Measurements from ENCODE around the gene PSMB5. TPM values are rescaled to one million over a fixed set of nuclear protein-coding genes. Genes with fewer than 3 reads are reported as not detected.
A peak's percentile ranks its signal among the peaks of the same experiment; 100 is the strongest.

The PSMB5 gene
- total and polyA plus RNA-seq, 9 of the 15 experiments (the other 6 are each of a cell fraction or from before 2014, with no cell fraction given) = 198 to 1,870 (median 269) TPM

DNA sequence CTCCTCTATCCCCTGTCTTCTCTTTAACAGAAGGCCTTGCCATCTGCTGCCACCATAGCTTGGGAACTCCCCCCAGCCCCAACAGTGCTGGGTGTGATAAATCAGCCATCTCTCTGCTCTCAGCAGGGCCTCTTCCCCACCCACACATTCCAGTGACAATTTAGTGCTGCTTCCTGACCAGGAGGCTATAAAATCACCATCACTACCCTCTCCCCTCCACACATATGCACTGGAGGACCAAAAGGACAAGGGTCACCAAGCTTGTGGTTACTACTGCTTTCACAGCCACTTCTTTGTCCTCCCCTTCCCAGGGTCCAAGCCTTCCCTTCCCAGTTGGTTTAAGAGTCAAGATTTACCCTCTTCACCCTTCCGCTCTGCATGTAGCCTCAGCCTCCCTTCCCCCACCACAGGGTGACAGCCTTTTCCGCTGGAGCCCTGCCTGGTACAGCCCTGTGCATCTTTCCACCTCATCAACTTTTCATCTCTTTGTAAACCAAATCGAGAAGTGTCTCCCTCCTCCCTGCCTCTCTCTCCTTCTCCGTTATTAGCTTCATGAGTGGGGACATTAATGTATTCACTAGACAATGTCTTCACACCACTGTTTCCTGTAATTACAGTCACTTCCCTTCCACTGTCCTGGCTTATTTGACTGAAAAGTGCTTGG is 9.4 kb downstream of the PSMB5 start (continued):
- TF ChIP-seq, protein P1, sequence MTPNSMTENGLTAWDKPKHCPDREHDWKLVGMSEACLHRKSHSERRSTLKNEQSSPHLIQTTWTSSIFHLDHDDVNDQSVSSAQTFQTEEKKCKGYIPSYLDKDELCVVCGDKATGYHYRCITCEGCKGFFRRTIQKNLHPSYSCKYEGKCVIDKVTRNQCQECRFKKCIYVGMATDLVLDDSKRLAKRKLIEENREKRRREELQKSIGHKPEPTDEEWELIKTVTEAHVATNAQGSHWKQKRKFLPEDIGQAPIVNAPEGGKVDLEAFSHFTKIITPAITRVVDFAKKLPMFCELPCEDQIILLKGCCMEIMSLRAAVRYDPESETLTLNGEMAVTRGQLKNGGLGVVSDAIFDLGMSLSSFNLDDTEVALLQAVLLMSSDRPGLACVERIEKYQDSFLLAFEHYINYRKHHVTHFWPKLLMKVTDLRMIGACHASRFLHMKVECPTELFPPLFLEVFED (CRISPR knock-in tag; conservative IDR thresholded peaks at IDR 0.05) = 0 out of 2 replicates have a peak, but pooled peaks have one; percentile 33
- TF ChIP-seq TAF9B (IDR thresholded peaks at IDR 0.05; ENCODE audit: partially characterized antibody) = no peak
- peak; percentile 91 for TF ChIP-seq EGR1 (conservative IDR thresholded peaks at IDR 0.05)
- TF ChIP-seq CBFA2T3 (IDR thresholded peaks at IDR 0.05) = peak; percentile 45; the same call in 1 of the 2 replicates
- peak; percentile 68 for TF ChIP-seq POLR2A (conservative IDR thresholded peaks at IDR 0.05)
- TF ChIP-seq ZNF76 (CRISPR knock-in tag; IDR thresholded peaks at IDR 0.05; ENCODE audit: borderline replicate concordance) = no peak
- TF ChIP-seq KDM1A (IDR thresholded peaks at IDR 0.05) = peak; percentile 44 to 45; a peak in 2 of 4 replicates

DNA sequence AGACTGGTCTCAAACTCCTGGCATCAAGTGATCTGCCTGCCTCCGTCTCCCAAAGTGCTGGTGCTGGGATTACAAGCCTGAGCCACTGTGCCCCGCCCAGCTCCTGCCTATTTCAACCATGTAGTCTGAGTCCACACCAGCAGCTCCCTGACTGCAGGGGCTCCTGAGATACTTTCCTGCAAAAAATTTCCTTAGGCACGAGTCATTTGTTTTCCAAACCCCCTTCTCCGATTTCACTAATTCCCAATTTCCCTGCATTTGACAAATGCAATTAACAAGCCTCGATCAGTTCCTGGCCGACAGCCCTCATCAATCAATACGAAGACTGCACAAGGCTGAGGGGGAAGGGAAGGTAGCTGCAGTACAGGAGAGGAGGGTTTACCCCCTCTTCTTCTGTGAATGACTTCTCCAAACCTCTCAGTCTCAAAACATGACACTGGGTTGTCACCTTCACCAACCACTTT is 10.1 kb downstream of the PSMB5 start:
- H3K9me1 ChIP-seq (ENCODE audit: control insufficient read depth, insufficient read depth, low read length) = no peaks in the 10 kb centered on the region
- no peak for FAIRE-seq
- ChIA-PET POLR2A (interaction anchor here (0.9 to 6.6 kb wide), 5 partner anchors 13 to 29 kb away, joined by 3 to 65 read pairs (median 7); no protein-coding TSS in a partner anchor), CTCF (ENCODE audit: low intra/inter-chr PET ratio) (interaction anchor here (0.6 to 0.7 kb wide), 2 partner anchors 222 to 1271 kb away, joined by 3 to 5 read pairs; no protein-coding TSS in a partner anchor)
- H3K4me3 ChIP-seq = no peak overlapping the region
- peaks cover 11% of the 10 kb centered on the region; the same call in 2 of the 3 replicates for H3K79me2 ChIP-seq (ENCODE audit: control insufficient read depth, insufficient read depth, low read length)
- no peak for DNase-seq (ENCODE audit: extremely low read depth in 1 of 4, low spot score in 3 of 4)
- 87% methylated on average over 7 of the region's 7 CpGs for WGBS (ENCODE audit: insufficient coverage, low coverage, missing lambda C conversion rate)
- H3K4me1 ChIP-seq (replicated peaks in 1 of 2; ENCODE audit: control insufficient read depth in 2 of 2, insufficient read depth in 2 of 2, low read length in 2 of 2) = peaks cover 17 to 41% of the 10 kb centered on the region in 2 experiments; a peak in 4 of 5 replicates
- BruUV-seq (replicated peaks) = no TSS peak
- peaks cover 10% of the 10 kb centered on the region; the same call in 1 of the 2 replicates for H4K20me1 ChIP-seq (replicated peaks; ENCODE audit: control insufficient read depth, insufficient read depth, low read length)
- H3K36me3 ChIP-seq (ENCODE audit: control insufficient read depth, insufficient read depth, low read length) = peaks cover 42% of the 10 kb centered on the region
- H3K4me2 ChIP-seq (ENCODE audit: insufficient read depth, low read length) = no peak overlapping the region
- no peak overlapping the region for H2AFZ ChIP-seq (ENCODE audit: low read depth, low read length)
- TF ChIP-seq, protein P2, sequence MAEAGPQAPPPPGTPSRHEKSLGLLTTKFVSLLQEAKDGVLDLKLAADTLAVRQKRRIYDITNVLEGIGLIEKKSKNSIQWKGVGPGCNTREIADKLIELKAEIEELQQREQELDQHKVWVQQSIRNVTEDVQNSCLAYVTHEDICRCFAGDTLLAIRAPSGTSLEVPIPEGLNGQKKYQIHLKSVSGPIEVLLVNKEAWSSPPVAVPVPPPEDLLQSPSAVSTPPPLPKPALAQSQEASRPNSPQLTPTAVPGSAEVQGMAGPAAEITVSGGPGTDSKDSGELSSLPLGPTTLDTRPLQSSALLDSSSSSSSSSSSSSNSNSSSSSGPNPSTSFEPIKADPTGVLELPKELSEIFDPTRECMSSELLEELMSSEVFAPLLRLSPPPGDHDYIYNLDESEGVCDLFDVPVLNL (CRISPR knock-in tag; IDR thresholded peaks at IDR 0.05; ENCODE audit: low read depth) = no peak
- TF ChIP-seq MEIS2 (IDR thresholded peaks at IDR 0.05; ENCODE audit: partially characterized antibody) = peak; percentile 31
- TF ChIP-seq ZNF311 (CRISPR knock-in tag; IDR thresholded peaks at IDR 0.05) = no peak
- no peak for TF ChIP-seq ZNF316 (IDR thresholded peaks at IDR 0.05)
- no peak overlapping the region; a peak in 1 of 4 replicates for H3K9ac ChIP-seq (ENCODE audit: insufficient read depth in 1 of 2, low read depth in 2 of 2, low read length in 2 of 2)
- ATAC-seq = no peak
- H3K9me3 ChIP-seq (replicated peaks; ENCODE audit: control insufficient read depth, insufficient read depth, low read depth, low read length) = no peaks in the 10 kb centered on the region
- in situ Hi-C loops (cut with MboI) (no loop called here), intact Hi-C loops (cut with micrococcal nuclease) (no loop called here)
- no peaks in the 10 kb centered on the region for H3K27me3 ChIP-seq (ENCODE audit: control insufficient read depth in 2 of 2, insufficient read depth in 2 of 2, low read length in 2 of 2)
- H3K27ac ChIP-seq (ENCODE audit: extremely low read depth, low read depth, low read length) = no peak overlapping the region
